ENCODE measurements around the gene CTRB1. TPM values are rescaled to one million over a fixed set of nuclear protein-coding genes. Genes with fewer than 3 reads are reported as not detected.

CTRB1 gene
- total and polyA plus RNA-seq, 10 donors = 0.59 to 25.2 (median 2.5) TPM; not detected in 2

GRCh38 chr16:75248536-75249380 is 30.0 kb downstream of the CTRB1 start:
- H3K4me3 ChIP-seq = peak overlapping the region in 7 of 8 donors; percentile 21 to 74 (median 56)
- 59 to 76% (median 63%) methylated on average over 17 of the region's 17 CpGs for WGBS, 5 donors
- H3K4me1 ChIP-seq = peaks cover 46 to 99% (median 89%) of the 10 kb centered on the region in 6 donors

GRCh38 chr16:75249441-75249840 is 30.7 kb downstream of the CTRB1 start:
- Histone ChIP-seq H3K4me1 (peaks cover 46 to 99% (median 88%) of the 10 kb centered on the region in 6 donors), H3K27ac (peak overlapping the region in 7 of 8 donors; percentile 79 to 91 (median 89)), H3K36me3 (no peaks in the 10 kb centered on the region), H3K27me3 (replicated peaks in 1 of 7) (peaks cover 0 to 96% (median 36%) of the 10 kb centered on the region in 7 donors), H3K9me3 (no peaks in the 10 kb centered on the region), H3K4me3 (peak overlapping the region in 7 of 8 donors; percentile 21 to 74 (median 56))
- intact Hi-C loops (cut with DNase I; ENCODE audit: low total_unique reads) = no loop called here
- no peak for TF ChIP-seq POLR2A (IDR thresholded peaks at IDR 0.05)
- no peak for TF ChIP-seq POLR2AphosphoS5 (IDR thresholded peaks at IDR 0.05)
- TF ChIP-seq, protein P1, sequence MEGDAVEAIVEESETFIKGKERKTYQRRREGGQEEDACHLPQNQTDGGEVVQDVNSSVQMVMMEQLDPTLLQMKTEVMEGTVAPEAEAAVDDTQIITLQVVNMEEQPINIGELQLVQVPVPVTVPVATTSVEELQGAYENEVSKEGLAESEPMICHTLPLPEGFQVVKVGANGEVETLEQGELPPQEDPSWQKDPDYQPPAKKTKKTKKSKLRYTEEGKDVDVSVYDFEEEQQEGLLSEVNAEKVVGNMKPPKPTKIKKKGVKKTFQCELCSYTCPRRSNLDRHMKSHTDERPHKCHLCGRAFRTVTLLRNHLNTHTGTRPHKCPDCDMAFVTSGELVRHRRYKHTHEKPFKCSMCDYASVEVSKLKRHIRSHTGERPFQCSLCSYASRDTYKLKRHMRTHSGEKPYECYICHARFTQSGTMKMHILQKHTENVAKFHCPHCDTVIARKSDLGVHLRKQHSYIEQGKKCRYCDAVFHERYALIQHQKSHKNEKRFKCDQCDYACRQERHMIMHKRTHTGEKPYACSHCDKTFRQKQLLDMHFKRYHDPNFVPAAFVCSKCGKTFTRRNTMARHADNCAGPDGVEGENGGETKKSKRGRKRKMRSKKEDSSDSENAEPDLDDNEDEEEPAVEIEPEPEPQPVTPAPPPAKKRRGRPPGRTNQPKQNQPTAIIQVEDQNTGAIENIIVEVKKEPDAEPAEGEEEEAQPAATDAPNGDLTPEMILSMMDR (IDR thresholded peaks at IDR 0.05 in 8 of 11, conservative IDR thresholded peaks at IDR 0.05 in 3 of 11) = no peak
- no peak for DNase-seq
- 52 to 72% (median 67%) methylated on average over 5 of the region's 5 CpGs for WGBS, 5 donors

More at GRCh38 chr16:75248536-75249380, 30.0 kb downstream of the CTRB1 start:
- Histone ChIP-seq H3K27ac (peak overlapping the region; percentile 19 to 91 (median 88)), H3K27me3 (replicated peaks in 1 of 7) (peaks cover 0 to 96% (median 36%) of the 10 kb centered on the region in 7 donors), H3K9me3 (no peaks in the 10 kb centered on the region), H3K36me3 (no peaks in the 10 kb centered on the region)
- DNase-seq = no peak
- TF ChIP-seq POLR2AphosphoS5 (IDR thresholded peaks at IDR 0.05) = no peak
- no peak for TF ChIP-seq POLR2A (IDR thresholded peaks at IDR 0.05)
- TF ChIP-seq, protein P1 (IDR thresholded peaks at IDR 0.05 in 8 of 11, conservative IDR thresholded peaks at IDR 0.05 in 3 of 11) = no peak
- intact Hi-C loops (cut with DNase I; ENCODE audit: low total_unique reads) = no loop called here

GRCh38 chr16:75250089-75250808 is 31.5 kb downstream of the CTRB1 start:
- WGBS, 5 donors = 4 to 7% (median 6%) methylated on average over 25 to 29 of the region's 29 CpGs
- Histone ChIP-seq H3K4me1 (peaks cover 38 to 99% (median 88%) of the 10 kb centered on the region in 6 donors), H3K36me3 (no peaks in the 10 kb centered on the region), H3K27me3 (replicated peaks in 1 of 7) (peaks cover 0 to 96% (median 36%) of the 10 kb centered on the region in 7 donors), H3K9me3 (no peaks in the 10 kb centered on the region), H3K27ac (peak overlapping the region; percentile 78 to 91 (median 88)), H3K4me3 (peak overlapping the region; percentile 46 to 74 (median 58))
- intact Hi-C loops (cut with DNase I; ENCODE audit: low total_unique reads) = no loop called here
- DNase-seq = no peak
- TF ChIP-seq, protein P1 (IDR thresholded peaks at IDR 0.05 in 8 of 11, conservative IDR thresholded peaks at IDR 0.05 in 3 of 11) = no peak
- TF ChIP-seq POLR2A (IDR thresholded peaks at IDR 0.05) (no peak), POLR2AphosphoS5 (IDR thresholded peaks at IDR 0.05) (no peak)
